Measurements from ENCODE around the gene SPEF2. TPM values are rescaled to one million over a fixed set of nuclear protein-coding genes. Genes with fewer than 3 reads are reported as not detected.

Gene SPEF2
- total and polyA plus RNA-seq, 3 experiments from 2014 or later = 5.3 to 6.8 (median 5.5) TPM

DNA sequence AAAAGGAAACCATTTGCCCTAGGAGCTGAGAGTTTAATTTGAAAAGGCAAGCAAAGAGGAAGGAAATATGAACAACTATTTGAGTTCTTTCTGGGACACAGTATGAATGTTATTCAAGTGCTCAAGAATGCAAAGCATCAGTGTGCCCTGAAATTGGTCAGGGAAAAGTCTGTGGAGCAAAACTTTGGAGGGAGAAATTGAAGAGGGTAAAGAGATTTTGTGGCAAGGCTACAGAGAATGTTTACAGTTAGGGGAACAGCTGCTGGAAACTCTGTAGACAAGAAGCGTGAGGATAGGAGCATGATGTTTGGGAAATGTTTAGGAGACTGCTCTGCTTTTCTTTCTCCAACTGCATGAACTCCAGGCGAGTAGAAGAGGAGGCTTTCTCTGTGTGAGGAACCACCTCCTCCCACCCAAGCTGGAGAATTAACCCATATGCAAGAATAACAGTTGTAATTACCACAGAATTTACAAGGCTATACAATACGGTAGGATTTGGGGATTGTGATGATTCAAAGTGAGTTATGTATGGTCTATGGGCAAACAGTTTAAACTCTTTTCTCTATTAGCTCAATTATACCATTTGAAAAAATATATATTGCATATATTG lies 163.6 kb downstream of the SPEF2 start:
- H3K27ac ChIP-seq (ENCODE audit: low read depth, low read length) = no peak overlapping the region
- peaks cover 68 to 89% (median 87%) of the 10 kb centered on the region in 3 donors for H3K4me1 Mint-ChIP-seq
- H3K36me3 ChIP-seq (ENCODE audit: insufficient read depth, low read length) = no peaks in the 10 kb centered on the region
- ChIA-PET CTCF (interaction anchor here (1.0 to 7.8 kb wide), 12 partner anchors 9 to 145 kb away, joined by 3 to 77 read pairs (median 5); partner anchors contain the start of gene IL7R), POLR2A (interaction anchor here (0.5 to 3.5 kb wide), 7 partner anchors 30 to 107 kb away, joined by 3 to 22 read pairs (median 6); partner anchors contain the start of gene IL7R)
- H3K27me3 Mint-ChIP-seq = peaks cover 0 to 2% of the 10 kb centered on the region in 2 donors
- no peak for DNase-seq
- H3K27ac Mint-ChIP-seq = peak overlapping the region; percentile 85 to 98 (median 94)
- peak overlapping the region in 6 of 7 donors; percentile 48 to 79 (median 73) for H3K4me3 Mint-ChIP-seq
- H3K27me3 ChIP-seq (ENCODE audit: insufficient read depth, low read length, poor library complexity, severe bottlenecking) = no peaks in the 10 kb centered on the region
- H3K9me3 Mint-ChIP-seq = no peaks in the 10 kb centered on the region
- peaks cover 0 to 10% (median 0%) of the 10 kb centered on the region in 3 donors for H3K36me3 Mint-ChIP-seq
- H3K4me1 ChIP-seq (ENCODE audit: insufficient read depth, low read length) = peaks cover 72% of the 10 kb centered on the region
- H3K4me3 ChIP-seq (ENCODE audit: low read length) = peak overlapping the region; percentile 30
- H3K9me3 ChIP-seq (ENCODE audit: low read length) = no peaks in the 10 kb centered on the region

DNA sequence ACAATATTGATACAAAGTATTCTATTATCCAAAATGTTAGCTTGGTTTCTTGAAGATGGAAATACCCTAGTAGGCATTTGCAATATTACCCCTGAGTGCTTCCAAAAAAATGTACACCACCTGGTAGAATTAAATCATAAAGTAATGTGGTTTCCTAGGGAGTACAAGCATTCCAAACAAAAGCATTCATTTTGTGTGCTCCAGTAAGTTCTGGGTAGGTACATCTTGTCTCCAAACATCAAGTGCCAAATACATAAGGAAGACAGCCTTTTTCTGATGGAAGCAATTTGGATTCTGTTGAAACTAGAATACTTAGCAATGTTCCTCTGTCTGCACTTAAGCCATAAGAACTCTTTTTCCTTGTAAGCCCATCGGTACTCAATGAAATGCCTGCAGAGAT lies 165.9 kb downstream of the SPEF2 start:
- H3K4me1 Mint-ChIP-seq = peaks cover 71 to 92% (median 90%) of the 10 kb centered on the region in 3 donors
- H3K36me3 ChIP-seq (ENCODE audit: insufficient read depth, low read length) = no peaks in the 10 kb centered on the region
- H3K27ac ChIP-seq (ENCODE audit: low read depth, low read length) = no peak overlapping the region
- H3K27ac Mint-ChIP-seq = no peak overlapping the region
- ChIA-PET CTCF (interaction anchor here (0.7 to 1.5 kb wide), 4 partner anchors 12 to 140 kb away, joined by 3 to 4 read pairs (median 4); no protein-coding TSS in a partner anchor), POLR2A (interaction anchor here (1.0 to 1.2 kb wide), 2 partner anchors 67 to 100 kb away, joined by 3 to 4 read pairs; no protein-coding TSS in a partner anchor)
- no peaks in the 10 kb centered on the region for H3K9me3 Mint-ChIP-seq
- H3K4me3 ChIP-seq (ENCODE audit: low read length) = no peak overlapping the region
- peaks cover 0 to 17% (median 0%) of the 10 kb centered on the region in 3 donors for H3K36me3 Mint-ChIP-seq
- peaks cover 76% of the 10 kb centered on the region for H3K4me1 ChIP-seq (ENCODE audit: insufficient read depth, low read length)
- H3K27me3 Mint-ChIP-seq = peaks cover 0 to 2% of the 10 kb centered on the region in 2 donors
- no peaks in the 10 kb centered on the region for H3K9me3 ChIP-seq (ENCODE audit: low read length)
- no peaks in the 10 kb centered on the region for H3K27me3 ChIP-seq (ENCODE audit: insufficient read depth, low read length, poor library complexity, severe bottlenecking)
- H3K4me3 Mint-ChIP-seq = no peak overlapping the region
- no peak for DNase-seq

GRCh38 chr5:35785601-35786085 lies 168.0 kb downstream of the SPEF2 start:
- no peak overlapping the region for H3K27ac ChIP-seq (ENCODE audit: low read depth, low read length)
- POLR2A ChIA-PET = interaction anchor here (0.6 to 1.4 kb wide), 4 partner anchors 9 to 73 kb away, joined by 3 to 5 read pairs (median 3); no protein-coding TSS in a partner anchor
- CTCF ChIA-PET = interaction anchor here (0.9 to 1.8 kb wide), 7 partner anchors 9 to 134 kb away, joined by 3 to 7 read pairs (median 4); no protein-coding TSS in a partner anchor
- Mint-ChIP-seq H3K27ac (peak overlapping the region in 6 of 8 donors; percentile 49 to 80 (median 74)), H3K9me3 (no peaks in the 10 kb centered on the region), H3K4me1 (peaks cover 71 to 94% (median 92%) of the 10 kb centered on the region in 3 donors), H3K27me3 (peaks cover 0 to 2% of the 10 kb centered on the region in 2 donors), H3K36me3 (peaks cover 0 to 21% (median 0%) of the 10 kb centered on the region in 3 donors), H3K4me3 (peak overlapping the region in 6 of 7 donors; percentile 18 to 49 (median 37))
- DNase-seq = no peak
- no peaks in the 10 kb centered on the region for H3K36me3 ChIP-seq (ENCODE audit: insufficient read depth, low read length)
- no peak overlapping the region for H3K4me3 ChIP-seq (ENCODE audit: low read length)
- no peaks in the 10 kb centered on the region for H3K9me3 ChIP-seq (ENCODE audit: low read length)
- H3K4me1 ChIP-seq (ENCODE audit: insufficient read depth, low read length) = peaks cover 77% of the 10 kb centered on the region
- no peaks in the 10 kb centered on the region for H3K27me3 ChIP-seq (ENCODE audit: insufficient read depth, low read length, poor library complexity, severe bottlenecking)

DNA sequence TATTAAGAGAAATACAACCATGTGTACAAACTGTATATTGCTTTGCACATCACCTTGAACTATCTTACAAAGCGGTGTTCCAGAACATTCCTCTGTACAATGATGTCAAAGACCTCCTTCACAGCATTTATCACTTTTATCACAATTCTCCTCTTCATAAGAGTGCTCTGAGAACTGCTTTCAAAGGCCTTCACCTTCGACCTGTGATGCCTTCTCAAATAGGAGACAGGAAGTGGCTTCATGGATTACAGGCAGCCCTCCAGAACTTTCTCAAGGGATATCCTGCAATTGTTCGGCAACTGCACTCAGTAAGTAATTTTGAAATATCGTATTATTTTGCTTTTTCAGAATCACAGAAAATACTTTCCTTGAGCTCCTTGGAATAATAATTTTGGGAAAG lies 171.1 kb downstream of the SPEF2 start:
- Mint-ChIP-seq H3K36me3 (peaks cover 0 to 21% (median 0%) of the 10 kb centered on the region in 3 donors), H3K4me3 (no peak overlapping the region), H3K4me1 (peaks cover 71 to 91% (median 88%) of the 10 kb centered on the region in 3 donors), H3K9me3 (no peaks in the 10 kb centered on the region), H3K27ac (peak overlapping the region in 6 of 8 donors; percentile 5 to 76 (median 53)), H3K27me3 (peaks cover 0 to 2% of the 10 kb centered on the region in 2 donors)
- ChIA-PET CTCF (no interaction called here), POLR2A (no interaction called here)
- no peaks in the 10 kb centered on the region for H3K27me3 ChIP-seq (ENCODE audit: insufficient read depth, low read length, poor library complexity, severe bottlenecking)
- H3K4me1 ChIP-seq (ENCODE audit: insufficient read depth, low read length) = peaks cover 74% of the 10 kb centered on the region
- H3K4me3 ChIP-seq (ENCODE audit: low read length) = no peak overlapping the region
- no peak overlapping the region for H3K27ac ChIP-seq (ENCODE audit: low read depth, low read length)
- no peaks in the 10 kb centered on the region for H3K9me3 ChIP-seq (ENCODE audit: low read length)
- no peak for DNase-seq
- H3K36me3 ChIP-seq (ENCODE audit: insufficient read depth, low read length) = no peaks in the 10 kb centered on the region

- Mint-ChIP-seq H3K4me1 (peaks cover 75 to 93% (median 89%) of the 10 kb centered on the region in 3 donors), H3K4me3 (peak overlapping the region in 6 of 7 donors; percentile 34 to 75 (median 48)), H3K27me3 (peaks cover 0 to 2% of the 10 kb centered on the region in 2 donors), H3K27ac (peak overlapping the region; percentile 42 to 90 (median 78)), H3K9me3 (no peaks in the 10 kb centered on the region), H3K36me3 (peaks cover 0 to 15% (median 0%) of the 10 kb centered on the region in 3 donors)
- H3K27ac ChIP-seq (ENCODE audit: low read depth, low read length) = peak overlapping the region; percentile 27
- ChIA-PET CTCF (interaction anchor here (1.0 to 2.4 kb wide), 7 partner anchors 8 to 138 kb away, joined by 3 to 12 read pairs (median 5); no protein-coding TSS in a partner anchor), POLR2A (interaction anchor here (0.9 to 1.5 kb wide), 4 partner anchors 10 to 69 kb away, joined by 3 to 7 read pairs (median 6); no protein-coding TSS in a partner anchor)
- DNase-seq = peak in 1 of 5 donors; percentile 26
- H3K4me1 ChIP-seq (ENCODE audit: insufficient read depth, low read length) = peaks cover 74% of the 10 kb centered on the region
- no peaks in the 10 kb centered on the region for H3K27me3 ChIP-seq (ENCODE audit: insufficient read depth, low read length, poor library complexity, severe bottlenecking)
- H3K4me3 ChIP-seq (ENCODE audit: low read length) = no peak overlapping the region
- H3K36me3 ChIP-seq (ENCODE audit: insufficient read depth, low read length) = no peaks in the 10 kb centered on the region
- H3K9me3 ChIP-seq (ENCODE audit: low read length) = no peaks in the 10 kb centered on the region
Observed at GRCh38 chr5:35789732-35790456, 172.2 kb downstream of the SPEF2 start.

DNA sequence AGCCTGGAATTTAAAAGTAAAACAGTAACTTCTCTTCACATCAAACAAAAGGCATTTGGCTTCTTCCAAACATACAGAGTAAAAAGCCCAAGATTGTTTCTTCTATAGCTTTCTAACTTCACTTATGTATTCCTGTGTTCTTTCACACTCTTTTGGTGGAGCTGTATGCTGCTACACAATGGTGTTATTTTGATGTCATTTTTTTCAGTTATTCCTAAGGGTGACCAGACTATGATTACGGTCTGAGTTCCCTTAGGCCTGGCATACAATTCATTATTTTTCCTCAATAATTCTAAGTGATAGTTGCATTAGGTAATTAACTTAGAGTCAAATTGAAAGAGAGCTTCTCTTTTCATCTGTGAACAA lies 172.8 kb downstream of the SPEF2 start:
- peaks cover 0 to 2% of the 10 kb centered on the region in 2 donors for H3K27me3 Mint-ChIP-seq
- H3K4me1 Mint-ChIP-seq = peaks cover 75 to 95% (median 91%) of the 10 kb centered on the region in 3 donors
- Histone ChIP-seq H3K9me3 (ENCODE audit: low read length) (no peaks in the 10 kb centered on the region), H3K27ac (ENCODE audit: low read depth, low read length) (peak overlapping the region; percentile 27), H3K4me1 (ENCODE audit: insufficient read depth, low read length) (peaks cover 77% of the 10 kb centered on the region), H3K27me3 (ENCODE audit: insufficient read depth, low read length, poor library complexity, severe bottlenecking) (no peaks in the 10 kb centered on the region), H3K36me3 (ENCODE audit: insufficient read depth, low read length) (no peaks in the 10 kb centered on the region), H3K4me3 (ENCODE audit: low read length) (no peak overlapping the region)
- DNase-seq = no peak
- peak overlapping the region in 6 of 7 donors; percentile 27 to 75 (median 48) for H3K4me3 Mint-ChIP-seq
- ChIA-PET POLR2A (interaction anchor here (0.9 to 1.5 kb wide), 5 partner anchors 10 to 91 kb away, joined by 3 to 7 read pairs (median 5); no protein-coding TSS in a partner anchor), CTCF (interaction anchor here (1.0 to 2.4 kb wide), 7 partner anchors 9 to 139 kb away, joined by 3 to 12 read pairs (median 5); no protein-coding TSS in a partner anchor)
- peak overlapping the region in 7 of 8 donors; percentile 42 to 83 (median 76) for H3K27ac Mint-ChIP-seq
- no peaks in the 10 kb centered on the region for H3K9me3 Mint-ChIP-seq
- peaks cover 0 to 15% (median 0%) of the 10 kb centered on the region in 3 donors for H3K36me3 Mint-ChIP-seq

DNA sequence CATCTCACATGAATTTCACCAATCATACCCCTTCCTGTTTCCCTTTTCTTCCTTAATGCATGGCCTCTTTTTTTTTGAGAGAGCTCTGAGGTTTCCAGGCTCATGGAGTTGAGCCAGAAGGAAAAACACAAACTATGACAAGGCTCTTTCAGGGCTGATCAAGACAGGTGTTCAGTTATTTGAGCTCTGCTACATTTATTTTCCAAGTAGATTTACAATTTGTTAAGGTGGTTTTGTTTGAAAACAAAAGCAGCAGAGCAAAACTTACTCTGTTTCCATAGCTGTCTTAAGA lies 176.6 kb downstream of the SPEF2 start:
- peaks cover 69 to 94% (median 90%) of the 10 kb centered on the region in 3 donors for H3K4me1 Mint-ChIP-seq
- Histone ChIP-seq H3K9me3 (ENCODE audit: low read length) (no peaks in the 10 kb centered on the region), H3K4me3 (ENCODE audit: low read length) (no peak overlapping the region), H3K4me1 (ENCODE audit: insufficient read depth, low read length) (peaks cover 79% of the 10 kb centered on the region), H3K27me3 (ENCODE audit: insufficient read depth, low read length, poor library complexity, severe bottlenecking) (no peaks in the 10 kb centered on the region), H3K36me3 (ENCODE audit: insufficient read depth, low read length) (no peaks in the 10 kb centered on the region), H3K27ac (ENCODE audit: low read depth, low read length) (no peak overlapping the region)
- DNase-seq = no peak
- ChIA-PET POLR2A (interaction anchor here (0.6 to 1.3 kb wide), 4 partner anchors 9 to 153 kb away, joined by 3 to 5 read pairs (median 4); no protein-coding TSS in a partner anchor), CTCF (interaction anchor here (0.8 to 2.3 kb wide), 11 partner anchors 9 to 75 kb away, joined by 3 to 9 read pairs (median 4); no protein-coding TSS in a partner anchor)
- peaks cover 0 to 2% (median 1%) of the 10 kb centered on the region in 3 donors for H3K36me3 Mint-ChIP-seq
- H3K27ac Mint-ChIP-seq = peak overlapping the region; percentile 13 to 92 (median 84)
- H3K9me3 Mint-ChIP-seq = no peaks in the 10 kb centered on the region
- no peaks in the 10 kb centered on the region for H3K27me3 Mint-ChIP-seq
- peak overlapping the region in 5 of 7 donors; percentile 38 to 68 (median 62) for H3K4me3 Mint-ChIP-seq
